Stomach (tissue), 4 donors: ENCODE results near the gene PLEKHM1.

Experiments used
- EP300 ChIP-seq: sonication (generic); formaldehyde crosslinking; IDR thresholded peaks from one replicate; pipeline ENCODE4 v1.6.1; 2017; ENCODE audit warnings: antibody characterized with exemption
- POLR2A ChIP-seq, 4 donors: fragments of 450-650 bp; IDR thresholded peaks; one replicate each; pipeline ENCODE4 v1.6.1; 2016; ENCODE audit warnings: antibody characterized with exemption in 4 of 4, control low read depth in 2 of 4, mild to moderate bottlenecking in 1 of 4, moderate library complexity in 1 of 4
- POLR2AphosphoS5 ChIP-seq, 3 donors: sonication (generic); formaldehyde crosslinking; IDR thresholded peaks; one replicate each; pipeline ENCODE4 v1.6.1; 2016; ENCODE audit warnings: antibody characterized with exemption in 3 of 3
- TF ChIP-seq, protein P1 (sequence below), 7 experiments: fragments of 450-650 bp in 4 of 7; fragments of 200-600 bp in 3 of 7; sonication (generic) in 3 of 7; IDR thresholded peaks; one replicate each; pipeline ENCODE4 v1.5.1; 2016 to 2019; ENCODE audit warnings: antibody characterized with exemption in 7 of 7, control low read depth in 2 of 7, mild to moderate bottlenecking in 1 of 7

- TF ChIP-seq, protein P1, sequence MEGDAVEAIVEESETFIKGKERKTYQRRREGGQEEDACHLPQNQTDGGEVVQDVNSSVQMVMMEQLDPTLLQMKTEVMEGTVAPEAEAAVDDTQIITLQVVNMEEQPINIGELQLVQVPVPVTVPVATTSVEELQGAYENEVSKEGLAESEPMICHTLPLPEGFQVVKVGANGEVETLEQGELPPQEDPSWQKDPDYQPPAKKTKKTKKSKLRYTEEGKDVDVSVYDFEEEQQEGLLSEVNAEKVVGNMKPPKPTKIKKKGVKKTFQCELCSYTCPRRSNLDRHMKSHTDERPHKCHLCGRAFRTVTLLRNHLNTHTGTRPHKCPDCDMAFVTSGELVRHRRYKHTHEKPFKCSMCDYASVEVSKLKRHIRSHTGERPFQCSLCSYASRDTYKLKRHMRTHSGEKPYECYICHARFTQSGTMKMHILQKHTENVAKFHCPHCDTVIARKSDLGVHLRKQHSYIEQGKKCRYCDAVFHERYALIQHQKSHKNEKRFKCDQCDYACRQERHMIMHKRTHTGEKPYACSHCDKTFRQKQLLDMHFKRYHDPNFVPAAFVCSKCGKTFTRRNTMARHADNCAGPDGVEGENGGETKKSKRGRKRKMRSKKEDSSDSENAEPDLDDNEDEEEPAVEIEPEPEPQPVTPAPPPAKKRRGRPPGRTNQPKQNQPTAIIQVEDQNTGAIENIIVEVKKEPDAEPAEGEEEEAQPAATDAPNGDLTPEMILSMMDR (IDR thresholded peaks at IDR 0.05): no peak
- TF ChIP-seq POLR2AphosphoS5 (IDR thresholded peaks at IDR 0.05) (no peak), POLR2A (IDR thresholded peaks at IDR 0.05) (no peak), EP300 (no peak)
Observed at GRCh38 chr17:45435481-45435880, 55.0 kb downstream of the PLEKHM1 start.
